Measurements from ENCODE around the gene DPAGT1.

DPAGT1 gene

DNA sequence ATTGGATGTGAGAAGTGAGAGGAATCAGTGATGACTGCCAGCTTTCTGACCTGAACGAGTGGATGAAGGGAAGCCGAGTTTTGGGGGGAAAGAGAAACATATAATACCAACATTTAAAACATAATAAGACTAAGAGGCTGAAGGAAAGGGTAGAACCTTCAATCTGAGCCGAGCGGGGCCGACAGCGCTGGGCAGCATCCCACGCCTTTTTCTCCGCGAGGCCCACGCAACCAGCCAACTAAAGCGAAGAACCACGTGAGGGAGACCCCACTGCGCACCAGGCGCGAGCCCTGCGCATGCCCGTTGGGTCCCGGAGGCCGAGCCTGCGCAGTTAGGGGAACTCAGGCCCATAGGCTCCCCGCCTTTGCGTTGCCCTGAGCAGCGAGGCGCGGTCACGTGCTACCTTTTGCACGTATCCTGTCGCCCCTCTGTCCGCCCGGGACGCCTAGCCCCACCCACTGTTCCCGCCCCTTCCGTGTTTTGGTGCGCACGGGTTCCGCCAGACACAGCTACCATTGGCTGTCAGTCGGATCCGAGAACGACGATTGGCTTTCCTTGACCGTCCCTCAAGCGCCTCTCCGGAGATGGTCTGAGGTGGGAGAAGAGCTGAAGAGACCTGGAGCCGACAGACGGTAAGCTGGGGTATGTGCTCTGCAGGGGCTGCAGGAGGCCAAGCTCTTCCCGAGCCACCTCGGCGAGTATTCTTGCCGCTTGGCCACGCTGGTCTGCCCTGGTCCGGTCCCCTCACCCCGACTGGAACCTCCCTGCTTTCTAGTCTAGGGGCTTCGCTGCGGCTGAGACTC lies 19.6 kb upstream of the DPAGT1 start, which contains the start of gene HINFP:
Gene HINFP, plus strand, starts transcription at position 573 of the 803 bp plus-strand sequence. CDS start 5,365 bp downstream, outside the sequence.
- TF ChIP-seq, protein P1, sequence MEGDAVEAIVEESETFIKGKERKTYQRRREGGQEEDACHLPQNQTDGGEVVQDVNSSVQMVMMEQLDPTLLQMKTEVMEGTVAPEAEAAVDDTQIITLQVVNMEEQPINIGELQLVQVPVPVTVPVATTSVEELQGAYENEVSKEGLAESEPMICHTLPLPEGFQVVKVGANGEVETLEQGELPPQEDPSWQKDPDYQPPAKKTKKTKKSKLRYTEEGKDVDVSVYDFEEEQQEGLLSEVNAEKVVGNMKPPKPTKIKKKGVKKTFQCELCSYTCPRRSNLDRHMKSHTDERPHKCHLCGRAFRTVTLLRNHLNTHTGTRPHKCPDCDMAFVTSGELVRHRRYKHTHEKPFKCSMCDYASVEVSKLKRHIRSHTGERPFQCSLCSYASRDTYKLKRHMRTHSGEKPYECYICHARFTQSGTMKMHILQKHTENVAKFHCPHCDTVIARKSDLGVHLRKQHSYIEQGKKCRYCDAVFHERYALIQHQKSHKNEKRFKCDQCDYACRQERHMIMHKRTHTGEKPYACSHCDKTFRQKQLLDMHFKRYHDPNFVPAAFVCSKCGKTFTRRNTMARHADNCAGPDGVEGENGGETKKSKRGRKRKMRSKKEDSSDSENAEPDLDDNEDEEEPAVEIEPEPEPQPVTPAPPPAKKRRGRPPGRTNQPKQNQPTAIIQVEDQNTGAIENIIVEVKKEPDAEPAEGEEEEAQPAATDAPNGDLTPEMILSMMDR (IDR thresholded peaks at IDR 0.05; ENCODE audit: low read length, missing control alignments): no peak
- H3K4me3 ChIP-seq (replicated peaks; ENCODE audit: low read depth, low read length): peak within 1 kb of the TSS; percentile 71
- peak; percentile 99 for DNase-seq (ENCODE audit: low read depth)

DNA sequence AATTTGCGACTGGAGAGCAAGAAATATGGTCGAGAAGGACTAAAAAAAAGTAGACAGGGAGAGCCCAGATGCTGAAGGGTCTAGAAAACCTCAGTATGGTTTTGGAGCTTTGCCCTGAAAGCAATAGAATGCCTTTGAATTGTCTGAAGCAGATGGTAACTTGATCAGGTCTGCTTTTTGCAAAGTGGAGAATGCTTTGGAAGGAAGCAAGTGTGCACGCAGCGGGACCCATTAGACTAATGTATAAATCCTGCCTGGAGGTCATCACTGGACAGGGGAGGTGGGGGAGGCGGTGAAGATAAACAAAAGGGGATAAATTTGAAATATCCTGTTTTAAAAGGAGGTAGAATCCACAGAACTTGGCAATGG lies 19.0 kb upstream of the DPAGT1 start:
- peak overlapping the region; percentile 71 for H3K4me3 ChIP-seq (replicated peaks; ENCODE audit: low read depth, low read length)
- TF ChIP-seq, protein P1 (IDR thresholded peaks at IDR 0.05; ENCODE audit: low read length, missing control alignments): no peak
- DNase-seq (ENCODE audit: low read depth): peak; percentile 28

DNA sequence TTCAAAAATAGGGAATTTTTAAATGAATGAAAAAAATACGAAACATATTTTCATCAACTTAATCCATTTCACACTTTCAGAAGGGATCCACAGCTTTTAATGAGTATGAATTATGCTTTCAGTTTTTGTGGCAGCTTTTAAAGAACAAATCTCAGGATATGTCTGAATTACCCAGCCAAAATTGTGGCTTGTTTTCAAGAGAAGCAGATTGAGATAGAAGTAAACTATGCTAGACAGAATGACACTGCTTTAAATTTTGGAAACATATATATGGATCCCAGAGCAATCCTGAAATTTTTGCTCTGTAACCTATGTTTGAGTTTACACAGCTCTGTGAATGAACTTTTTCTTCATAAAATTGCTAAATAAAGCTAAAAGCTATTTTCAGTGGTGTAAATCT lies 17.3 kb upstream of the DPAGT1 start:
- TF ChIP-seq, protein P1 (IDR thresholded peaks at IDR 0.05; ENCODE audit: low read length, missing control alignments): no peak
- no peak for DNase-seq (ENCODE audit: low read depth)

DNA sequence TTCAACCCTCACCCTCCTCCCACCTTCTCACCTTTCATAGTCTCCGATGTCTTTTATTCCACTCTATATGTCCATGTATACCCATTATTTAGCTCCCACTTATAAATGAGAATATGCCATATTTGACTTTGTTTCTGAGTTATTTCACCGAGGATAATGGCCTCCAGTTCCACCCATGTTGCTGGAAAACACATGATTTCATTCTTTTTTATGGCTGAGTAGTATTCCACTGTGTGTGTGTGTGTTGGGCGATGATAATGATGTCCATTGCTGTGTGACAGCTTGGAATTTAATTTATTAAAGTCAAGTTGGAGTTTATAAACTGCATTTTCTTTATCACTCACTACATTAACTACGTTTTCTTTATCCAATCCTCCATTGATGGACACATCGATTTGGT lies 16.6 kb upstream of the DPAGT1 start:
- no peak overlapping the region for H3K4me3 ChIP-seq (replicated peaks; ENCODE audit: low read depth, low read length)
- TF ChIP-seq, protein P1 (IDR thresholded peaks at IDR 0.05; ENCODE audit: low read length, missing control alignments): no peak
- DNase-seq (ENCODE audit: low read depth): no peak

More for the DNA sequence above, 17.3 kb upstream of the DPAGT1 start:
- no peak overlapping the region for H3K4me3 ChIP-seq (replicated peaks; ENCODE audit: low read depth, low read length)

DNA sequence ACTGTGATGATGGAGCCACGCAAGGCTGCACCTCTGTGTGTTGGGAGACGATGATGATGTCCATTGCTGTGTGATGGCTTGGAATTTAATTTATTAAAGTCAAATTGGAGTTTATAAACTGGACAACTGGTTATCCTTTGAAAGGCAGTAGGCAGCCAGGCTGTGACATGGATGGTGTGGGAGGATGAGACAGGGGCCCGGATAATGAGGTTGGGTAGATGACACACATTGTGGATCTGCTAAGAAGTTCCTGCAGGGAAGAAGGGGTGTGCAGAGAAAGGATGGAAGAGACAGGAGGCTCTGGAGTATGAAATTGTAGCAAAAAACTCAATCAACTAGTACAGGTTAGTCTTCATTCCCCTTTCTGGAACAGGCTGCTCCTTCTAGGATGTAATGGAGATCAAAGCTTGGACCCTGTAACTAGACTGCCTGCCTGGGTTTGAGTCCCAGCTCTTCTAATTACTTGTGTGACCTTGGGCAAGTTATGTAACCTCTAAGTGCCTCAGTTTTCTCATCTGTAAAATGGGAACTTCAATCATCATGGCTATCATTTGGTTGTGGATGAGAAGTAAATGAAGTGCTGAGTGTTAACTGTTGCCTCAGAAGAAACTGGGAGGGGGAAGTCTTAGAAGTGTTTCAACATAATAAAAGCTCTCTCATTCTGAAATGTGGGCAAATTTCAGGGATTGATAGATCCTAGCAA lies 15.5 kb upstream of the DPAGT1 start:
- TF ChIP-seq, protein P1 (IDR thresholded peaks at IDR 0.05; ENCODE audit: low read length, missing control alignments): no peak
- no peak for DNase-seq (ENCODE audit: low read depth)
- H3K4me3 ChIP-seq (replicated peaks; ENCODE audit: low read depth, low read length): no peak overlapping the region

DNA sequence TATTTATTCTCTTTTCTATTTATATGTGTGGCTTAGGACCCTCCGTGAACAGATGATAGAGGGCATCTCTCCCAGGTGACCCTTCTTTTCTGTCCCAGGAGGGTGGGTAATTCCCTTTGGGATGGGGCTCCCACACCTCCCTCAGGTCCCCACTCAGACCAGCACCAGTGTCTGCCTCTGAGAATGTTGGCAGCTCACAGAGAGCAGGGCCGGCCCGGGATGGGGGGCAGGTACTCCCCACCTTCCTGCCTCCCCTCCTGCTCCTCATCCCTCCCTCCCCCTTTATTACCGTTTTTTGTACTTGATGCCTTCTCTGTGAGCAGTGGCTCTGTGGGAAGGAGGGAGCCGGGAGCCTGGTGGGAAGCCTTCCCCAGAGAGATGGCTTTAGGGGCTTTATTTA lies 14.9 kb upstream of the DPAGT1 start:
- H3K4me3 ChIP-seq (replicated peaks; ENCODE audit: low read depth, low read length): no peak overlapping the region
- TF ChIP-seq, protein P1 (IDR thresholded peaks at IDR 0.05; ENCODE audit: low read length, missing control alignments): no peak
- DNase-seq (ENCODE audit: low read depth): no peak
